EL (cell line): ENCODE results near the gene SMAD1.

Experiments used
- DNase-seq: peaks from one replicate; pipeline ENCODE4 v3.0.0-alpha.2; 2016

SMAD1 gene

DNA sequence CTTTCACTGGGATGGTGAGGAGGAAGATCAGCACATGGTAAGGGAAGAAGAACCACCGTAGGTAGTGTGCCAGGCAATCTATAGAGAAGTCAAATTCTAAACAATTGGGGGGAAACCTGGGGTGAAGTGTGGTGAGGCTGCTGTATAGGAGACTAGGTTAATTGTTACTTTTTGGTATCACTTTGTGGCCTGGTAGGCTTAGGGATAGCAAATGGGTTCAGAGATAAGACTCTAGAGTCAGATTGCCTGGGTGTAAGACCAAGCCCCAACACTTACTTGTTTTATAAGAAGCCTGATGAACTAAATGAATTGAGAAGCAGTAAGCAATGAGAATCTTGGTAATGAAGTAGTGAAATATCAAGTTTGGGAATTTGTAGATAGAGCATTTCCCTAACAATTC is 8.7 kb downstream of the SMAD1 start:
- no peak for DNase-seq

DNA sequence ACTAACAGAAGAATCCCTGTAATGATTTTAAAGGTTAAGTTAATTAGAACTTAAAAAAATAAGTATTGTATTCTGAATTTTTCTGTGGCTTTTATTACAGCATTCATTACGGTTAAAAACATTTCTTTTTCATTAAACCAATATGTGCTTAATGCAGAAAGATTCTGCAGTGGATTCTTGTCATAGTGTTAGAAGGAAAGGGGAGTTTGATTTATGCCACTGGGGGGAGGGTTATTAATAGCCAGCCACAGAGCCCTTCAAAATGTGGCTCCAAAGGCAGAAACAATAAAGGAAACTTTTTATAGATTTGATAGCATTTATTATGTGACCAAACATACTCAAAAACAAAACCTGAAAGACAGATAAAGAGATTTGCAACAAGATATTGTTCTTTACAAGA is 9.1 kb downstream of the SMAD1 start:
- DNase-seq: no peak

DNA sequence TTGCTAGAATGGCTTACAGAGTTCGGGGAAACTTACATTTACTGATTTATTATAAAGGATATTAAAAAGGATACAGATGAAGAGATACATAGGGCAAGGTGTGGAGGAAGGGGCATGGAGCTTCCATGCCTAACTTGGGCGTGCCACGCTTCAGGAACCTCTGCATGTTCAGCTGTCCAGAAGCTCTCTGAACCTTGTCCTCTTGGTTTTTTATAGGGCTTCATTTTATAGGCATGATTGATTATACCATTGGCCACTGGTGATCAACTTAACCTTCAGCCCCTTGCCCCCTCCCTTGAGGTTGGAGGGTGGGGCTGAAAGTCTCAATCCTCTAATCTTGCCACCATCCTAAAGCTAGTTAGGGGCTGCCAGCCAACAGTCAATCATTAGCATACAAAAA is 10.7 kb downstream of the SMAD1 start:
- DNase-seq: no peak

DNA sequence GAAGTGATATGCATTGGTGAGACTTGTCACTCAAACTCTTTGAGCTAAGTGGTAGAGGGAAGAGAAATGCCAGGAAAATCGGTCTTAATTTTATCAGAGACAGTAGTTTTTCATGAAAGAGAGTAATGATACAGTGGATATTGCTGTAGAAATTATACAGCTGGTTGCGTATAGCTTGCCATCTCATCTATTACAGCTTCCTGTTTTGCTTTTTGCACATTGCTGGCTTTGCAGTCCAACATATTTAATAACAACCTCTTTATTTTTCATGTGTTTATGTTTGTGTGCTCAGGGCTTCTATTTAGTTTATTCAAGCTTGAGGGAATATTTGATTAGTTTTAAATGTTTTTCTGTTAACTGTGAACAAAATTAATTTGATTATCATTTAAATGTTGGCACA is 11.5 kb downstream of the SMAD1 start:
- DNase-seq: no peak

DNA sequence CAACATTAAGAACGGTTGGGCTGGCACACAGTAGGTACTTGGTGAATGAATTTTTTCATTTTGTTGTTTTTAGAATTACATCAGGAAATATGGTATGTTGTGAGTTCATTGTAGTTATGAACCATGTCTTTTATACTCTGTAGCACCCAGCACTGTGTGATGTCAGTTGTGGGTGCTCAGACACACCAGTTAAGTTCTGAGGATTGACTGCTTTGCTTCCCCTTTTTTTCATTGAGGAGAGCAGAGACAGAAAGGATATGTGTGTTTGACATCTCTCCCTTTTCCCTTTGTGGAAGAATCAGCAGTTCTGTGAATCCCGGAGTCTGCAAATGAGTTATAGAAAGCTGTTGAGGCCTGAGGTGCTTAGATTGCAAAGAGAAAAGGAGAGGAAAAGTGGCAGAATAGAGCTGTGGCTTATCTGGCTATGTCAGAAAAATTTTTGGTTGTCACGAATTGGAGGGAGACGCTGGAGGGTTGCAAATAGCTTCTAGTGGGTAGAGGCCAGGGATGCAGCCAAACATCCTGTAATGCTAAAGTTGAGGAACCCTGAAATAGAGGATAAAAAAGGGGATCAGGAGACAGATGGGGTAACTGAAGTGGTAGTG is 13.1 kb downstream of the SMAD1 start:
- no peak for DNase-seq

DNA sequence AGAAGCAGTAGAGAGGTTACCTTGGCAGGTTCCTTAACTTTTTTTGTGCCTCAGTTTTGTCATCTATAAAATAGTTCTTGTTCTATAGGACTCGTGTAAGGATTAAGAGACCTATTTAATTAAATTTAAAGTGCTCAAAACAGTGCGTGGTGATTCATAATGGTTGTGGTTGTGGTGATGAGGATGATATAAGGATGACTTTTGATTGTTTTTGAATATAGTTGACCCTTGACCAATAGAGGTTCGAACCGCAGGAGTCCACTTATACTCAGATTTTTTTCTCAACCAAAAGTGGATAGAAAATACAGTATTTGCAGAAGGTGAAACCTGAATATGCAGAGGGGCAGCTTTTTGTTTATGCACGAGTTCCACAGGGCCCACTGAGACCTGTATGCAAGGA is 14.6 kb downstream of the SMAD1 start:
- DNase-seq: no peak

DNA sequence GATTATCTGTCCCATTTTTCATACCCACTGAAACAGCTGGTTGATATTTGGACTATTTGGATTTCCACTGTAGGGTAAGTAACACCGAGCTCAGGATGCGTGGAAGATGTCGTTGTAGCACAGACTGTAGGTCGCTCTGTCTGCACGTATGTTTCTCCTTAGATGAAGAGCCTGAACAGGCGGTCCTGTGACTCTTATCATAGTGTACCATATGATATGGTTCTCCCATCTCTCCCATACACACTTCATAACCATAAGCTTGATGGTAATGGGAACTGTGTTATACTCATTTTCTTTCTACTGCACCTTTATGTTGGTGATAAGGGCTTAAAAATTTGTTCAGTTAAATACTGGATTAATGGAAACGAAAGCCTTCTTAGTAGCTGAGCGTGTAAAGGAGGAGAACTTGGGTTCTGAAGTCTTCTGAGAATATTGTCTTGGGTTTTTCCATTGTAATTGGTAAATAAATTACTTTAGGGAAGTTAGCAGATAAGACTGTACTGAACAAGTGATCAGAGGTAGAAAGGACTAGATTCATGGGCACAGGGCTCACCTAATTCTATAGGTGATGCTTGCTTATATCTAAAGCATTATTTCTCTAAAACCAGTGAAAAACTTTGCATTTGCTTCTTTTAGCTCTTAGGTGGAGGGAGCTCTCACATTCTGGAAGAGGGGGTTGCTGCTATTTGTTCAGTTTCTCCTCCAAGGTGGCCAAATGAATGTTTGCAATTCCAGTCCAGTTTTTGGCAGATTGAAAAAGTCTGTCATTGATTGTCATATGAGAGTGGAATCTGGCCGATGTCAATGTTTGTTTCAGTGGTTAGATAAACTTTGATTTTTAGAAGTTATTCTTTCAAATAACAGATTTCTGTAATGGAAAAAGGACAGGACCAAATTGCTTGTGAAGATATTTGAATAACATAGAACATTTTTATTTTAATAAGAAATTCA is 15.8 kb downstream of the SMAD1 start:
- DNase-seq: no peak

DNA sequence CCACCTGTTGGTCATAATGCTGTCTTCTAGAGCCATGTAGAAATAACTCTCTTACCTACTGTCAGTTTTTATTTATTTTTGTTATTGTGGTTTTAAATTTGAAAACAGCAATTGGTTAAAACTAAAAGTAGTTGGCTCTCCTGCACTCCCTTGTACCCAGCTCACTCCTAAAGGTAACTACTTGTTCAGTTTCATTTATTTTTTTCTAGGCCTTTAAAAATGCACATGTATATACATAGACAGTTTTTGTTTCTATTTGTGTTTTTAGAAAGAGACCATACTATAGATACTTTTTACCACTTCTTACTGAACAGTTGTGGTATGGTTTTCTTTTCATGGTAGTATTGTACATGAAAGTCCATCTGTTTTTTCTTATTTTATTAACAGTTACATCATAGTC is 16.8 kb downstream of the SMAD1 start:
- DNase-seq: no peak

DNA sequence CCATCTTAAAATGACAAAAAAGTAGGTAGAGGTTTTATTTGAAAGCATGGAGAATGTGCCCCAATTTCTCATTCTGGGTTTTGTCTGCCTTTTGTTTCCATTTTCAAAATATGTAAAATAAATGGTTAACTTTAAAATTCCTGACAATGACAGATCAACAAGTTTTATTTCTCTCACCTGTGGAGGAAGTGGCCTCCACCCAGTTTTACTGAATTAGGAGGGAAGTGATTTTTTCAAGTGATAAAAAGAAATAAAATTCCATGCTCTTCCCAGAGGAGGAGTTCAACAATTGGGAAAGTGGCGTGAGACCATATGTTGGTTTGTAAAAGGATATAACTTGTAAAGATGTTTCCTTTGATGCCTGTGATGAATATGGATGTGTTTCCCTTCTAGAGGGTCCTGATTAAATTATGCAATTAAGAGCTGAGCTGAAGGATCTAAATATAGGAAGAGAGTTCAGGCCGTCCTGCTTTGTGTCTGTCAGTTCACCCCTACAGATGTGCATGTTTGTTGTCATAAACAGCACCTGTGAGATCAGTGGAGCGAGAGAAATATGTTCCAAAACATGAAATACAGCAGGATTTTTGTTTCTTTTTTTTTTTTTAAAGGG is 19.5 kb downstream of the SMAD1 start:
- no peak for DNase-seq

DNA sequence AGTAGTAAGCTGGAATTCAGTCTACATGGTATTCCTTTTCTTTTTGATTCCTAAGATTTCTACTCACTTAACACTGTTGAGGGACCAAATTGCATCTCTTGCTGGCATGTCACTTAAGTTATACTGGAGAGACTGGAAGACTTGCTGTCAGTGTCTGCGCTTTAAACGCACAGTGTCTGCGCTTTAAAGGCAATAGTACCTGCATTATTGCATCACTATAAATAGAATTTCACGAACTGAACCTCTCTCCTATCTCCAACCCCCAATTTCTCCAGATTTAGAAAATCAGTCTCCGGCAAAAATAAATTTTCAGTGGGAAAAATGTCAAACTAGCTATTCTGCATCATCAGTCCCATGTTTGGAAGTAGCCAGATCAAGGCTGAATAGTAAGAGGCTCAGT is 21.2 kb downstream of the SMAD1 start:
- no peak for DNase-seq

DNA sequence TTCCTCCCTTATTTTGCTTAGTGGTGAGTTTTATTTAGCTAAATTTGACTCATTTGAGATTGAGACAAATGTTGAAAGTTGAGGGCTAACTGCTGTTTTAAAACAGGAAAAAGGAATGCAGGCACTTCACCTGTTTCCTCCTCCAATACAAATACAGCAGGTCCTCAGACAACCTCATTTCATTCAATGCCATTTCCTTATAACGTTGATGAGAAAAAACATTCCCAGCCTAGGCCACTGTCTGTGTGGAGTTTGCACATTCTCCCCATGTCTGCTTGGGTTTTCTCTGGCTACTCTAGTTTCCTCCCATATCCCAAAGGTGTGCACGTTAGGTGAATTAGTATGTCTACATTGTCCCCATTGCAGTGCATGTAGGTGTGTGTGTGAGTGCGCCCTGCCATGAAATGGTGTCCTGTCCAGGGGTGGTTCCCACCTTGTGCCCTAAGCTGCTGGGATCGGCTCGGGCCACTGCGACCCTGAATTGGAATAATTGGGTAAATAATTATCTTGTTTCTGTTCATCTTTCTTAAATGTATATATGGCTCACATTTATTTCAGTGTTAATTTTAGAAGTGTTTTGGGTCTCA is 21.9 kb downstream of the SMAD1 start:
- DNase-seq: no peak

DNA sequence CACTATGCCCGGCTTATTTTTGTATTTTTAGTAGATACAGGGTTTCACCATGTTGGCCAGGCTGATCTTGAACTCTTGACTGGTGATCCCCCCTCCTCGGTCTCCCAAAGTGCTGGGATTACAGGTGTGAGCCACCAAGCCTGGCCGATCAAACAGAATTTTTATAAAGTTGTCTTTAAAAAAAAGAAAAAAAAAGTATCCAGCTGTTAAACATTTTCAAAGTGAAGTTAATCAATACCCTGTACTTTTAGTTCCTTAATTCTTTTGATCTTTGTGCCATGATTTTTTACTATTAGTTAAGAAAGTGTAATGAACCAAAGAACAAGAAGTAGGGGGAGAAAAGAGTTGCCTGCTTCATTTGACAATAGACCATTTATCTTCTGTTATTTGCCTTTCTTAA is 24.3 kb downstream of the SMAD1 start:
- no peak for DNase-seq

DNA sequence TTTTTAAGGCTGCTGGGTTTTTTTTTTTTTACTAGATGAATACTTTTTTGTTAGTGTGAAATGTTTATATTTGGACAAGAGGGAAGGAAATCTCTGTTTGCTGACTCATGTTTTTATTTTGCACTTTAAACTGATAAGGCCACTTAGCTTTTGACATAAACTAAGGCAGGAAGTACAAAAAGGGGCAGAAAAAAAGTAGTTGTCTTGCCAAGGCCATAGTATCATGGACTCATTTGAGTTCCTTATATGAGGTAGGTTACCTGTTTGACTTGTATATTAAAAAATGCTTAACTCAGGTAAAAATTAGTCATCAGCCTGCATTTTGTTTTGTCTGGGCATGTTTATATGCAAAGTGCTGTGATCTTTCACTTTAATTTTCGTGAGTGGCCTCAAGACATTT is 26.0 kb downstream of the SMAD1 start:
- DNase-seq: peak; percentile 31

DNA sequence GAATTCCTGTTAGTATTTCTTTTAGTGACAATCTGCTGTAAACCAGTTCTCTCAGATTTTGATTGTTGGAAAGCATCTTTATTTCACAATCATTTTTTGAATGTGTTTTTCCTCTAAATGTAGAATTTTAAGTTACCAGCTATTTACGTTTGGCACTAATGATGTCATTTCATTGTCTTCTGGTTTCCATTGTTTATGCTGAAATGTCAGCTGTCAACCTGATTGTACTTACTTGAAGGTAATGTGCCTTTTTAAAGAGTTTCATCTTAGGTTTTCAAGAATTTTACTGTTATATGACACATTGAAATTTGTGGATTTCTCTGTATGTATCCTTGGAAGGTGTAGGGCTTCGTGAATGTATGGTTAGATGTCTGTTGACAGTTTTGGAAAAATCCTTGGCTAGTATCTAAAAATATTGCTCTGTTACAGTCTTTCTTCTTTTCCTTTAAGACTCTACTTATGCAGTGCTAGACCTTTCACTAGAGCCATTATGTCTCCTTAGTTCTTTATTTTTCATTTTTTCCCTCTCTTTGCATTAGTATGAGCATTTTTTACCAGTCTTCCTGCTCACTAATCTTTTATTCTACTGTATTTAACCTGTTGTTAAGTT is 30.4 kb downstream of the SMAD1 start:
- DNase-seq: no peak

DNA sequence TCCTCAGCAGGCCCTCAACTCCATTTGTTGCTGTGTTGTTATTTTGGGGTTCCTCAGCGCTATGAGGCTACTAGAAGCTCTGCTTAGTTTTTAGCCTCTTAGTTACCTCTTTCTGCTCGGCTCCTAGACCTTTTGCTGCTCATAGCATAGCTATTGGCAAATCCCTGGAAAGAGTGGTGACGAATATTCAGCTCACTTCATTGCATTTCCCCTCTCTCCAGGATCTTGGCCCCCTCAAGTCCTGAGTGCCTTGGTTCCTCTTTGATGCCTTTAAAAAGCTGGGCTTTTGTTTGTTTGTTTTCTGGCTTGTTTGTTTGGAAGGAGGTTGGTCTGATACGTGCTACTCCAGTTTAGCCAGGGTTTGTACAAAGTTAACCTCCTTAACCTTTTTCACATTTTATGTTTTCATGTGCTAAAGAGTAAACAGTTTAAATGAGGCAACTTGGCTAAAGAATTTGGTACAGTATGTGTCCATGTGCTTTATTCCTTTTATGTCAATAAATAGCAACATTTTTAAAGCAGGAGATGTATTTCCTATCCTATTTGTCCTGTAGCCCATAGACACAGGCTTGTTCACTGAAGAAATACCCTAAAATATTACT is 31.5 kb downstream of the SMAD1 start:
- no peak for DNase-seq

DNA sequence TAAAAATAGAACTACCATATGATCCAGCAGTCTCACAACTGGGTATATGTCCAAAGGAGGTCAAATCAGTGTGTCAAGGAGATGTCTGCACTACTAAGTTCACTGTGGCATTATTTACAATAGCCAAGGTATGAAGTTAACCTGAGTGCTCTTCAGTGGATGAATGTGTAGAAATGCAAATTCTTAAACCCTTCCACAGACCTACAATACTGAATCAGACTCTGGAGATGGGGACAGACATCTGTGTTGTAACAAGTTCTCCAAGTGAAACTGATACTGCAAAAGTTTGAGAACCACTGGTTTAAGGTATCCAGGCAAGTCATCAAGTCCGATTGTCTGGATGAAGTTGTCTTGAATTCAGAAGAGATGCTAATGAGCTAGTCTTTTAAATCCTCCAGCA is 38.5 kb downstream of the SMAD1 start:
- no peak for DNase-seq

DNA sequence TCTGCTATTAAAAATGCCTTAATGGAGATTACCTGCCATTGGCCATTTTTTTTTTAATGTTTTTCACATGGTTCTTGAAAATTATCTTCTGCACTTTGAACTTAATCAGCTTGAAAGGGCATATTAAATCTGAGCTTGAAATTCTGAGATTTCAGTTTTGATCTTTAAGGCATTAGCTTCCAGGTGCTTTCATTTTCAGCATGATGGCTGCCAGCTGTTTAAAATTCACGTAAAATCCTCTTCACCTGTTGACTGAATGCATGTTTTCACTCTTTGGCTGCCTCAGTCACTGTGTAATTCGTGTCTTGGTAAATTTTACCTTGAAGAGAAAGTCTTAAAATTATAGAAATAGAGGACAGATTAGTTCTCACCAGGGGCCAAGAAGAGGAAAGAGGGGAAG is 39.6 kb downstream of the SMAD1 start:
- no peak for DNase-seq

DNA sequence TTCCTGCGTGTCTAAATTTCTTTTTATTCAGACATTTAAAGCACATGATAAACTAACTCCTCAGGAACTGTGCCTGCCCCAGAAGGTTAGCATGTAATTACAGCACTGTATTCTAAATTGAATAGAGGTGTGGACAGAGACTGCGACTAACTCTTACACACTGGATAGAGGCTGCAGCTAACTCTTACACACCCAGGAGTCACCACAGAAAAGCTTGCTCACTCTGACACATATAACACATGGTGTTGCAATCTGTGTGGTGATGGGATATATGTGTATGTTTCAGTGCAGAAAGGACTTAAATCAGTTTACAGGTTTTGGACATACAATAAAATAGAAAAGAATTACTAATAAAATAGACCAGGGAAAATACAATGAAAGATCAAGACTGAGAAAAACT is 41.5 kb downstream of the SMAD1 start:
- no peak for DNase-seq

DNA sequence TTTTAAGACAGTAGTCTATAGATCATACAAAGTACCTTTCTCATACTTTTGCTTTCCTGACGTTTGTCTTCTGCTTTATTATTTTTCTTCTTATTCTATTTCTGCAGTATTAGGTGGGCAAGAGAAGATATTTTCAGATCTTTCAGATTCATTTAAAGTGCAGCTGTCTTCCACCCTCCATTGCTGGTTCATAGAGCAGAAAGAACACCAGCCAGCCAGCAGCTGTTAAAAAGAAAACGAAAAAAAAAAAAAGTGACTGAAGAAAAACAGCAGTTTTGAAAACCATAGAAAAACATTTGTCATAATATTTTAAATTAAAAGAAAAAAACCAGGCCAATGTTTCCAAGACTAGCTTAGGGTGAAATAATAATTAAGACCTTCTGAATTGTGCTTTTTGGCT is 42.9 kb downstream of the SMAD1 start:
- DNase-seq: no peak

DNA sequence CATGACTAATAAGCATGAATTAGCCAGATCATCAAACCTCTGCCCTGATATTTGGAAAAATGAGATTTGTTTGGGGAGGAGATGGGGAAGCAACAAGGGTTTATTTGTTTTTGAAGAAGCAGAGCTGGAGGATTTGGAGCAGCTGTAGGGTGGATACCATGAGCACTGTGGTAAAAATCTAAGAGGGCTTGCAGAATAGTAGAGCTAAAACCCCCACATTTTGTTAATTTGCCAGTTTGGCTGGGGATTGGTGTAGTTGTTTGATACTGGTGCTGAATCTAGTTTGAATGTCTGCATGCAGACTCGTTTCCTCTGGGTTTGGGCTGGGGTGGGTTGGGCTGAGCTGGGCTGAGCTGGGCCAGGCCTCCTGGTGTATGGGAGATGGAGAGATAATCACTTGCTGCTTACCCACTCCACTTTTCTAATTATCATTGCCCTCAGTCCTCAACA is 43.7 kb downstream of the SMAD1 start:
- DNase-seq: no peak

DNA sequence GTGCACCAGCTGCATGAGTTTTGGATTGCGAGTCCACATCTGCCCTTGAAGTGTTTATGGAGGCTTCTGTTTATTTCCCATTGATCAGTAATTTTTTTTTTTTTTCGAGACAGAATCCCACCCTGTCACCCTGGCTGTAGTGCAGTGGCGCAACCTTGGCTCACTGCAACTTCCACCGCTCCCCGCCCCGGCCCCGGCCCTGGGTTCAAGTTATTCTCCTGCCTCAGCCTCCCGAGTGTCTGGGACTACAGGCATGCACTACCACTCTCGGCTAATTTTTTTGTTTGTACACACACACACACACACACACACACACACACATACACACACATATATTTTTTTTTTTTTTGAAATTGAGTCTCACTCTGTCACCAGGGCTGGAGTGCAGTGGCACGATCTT is 46.1 kb downstream of the SMAD1 start:
- no peak for DNase-seq

DNA sequence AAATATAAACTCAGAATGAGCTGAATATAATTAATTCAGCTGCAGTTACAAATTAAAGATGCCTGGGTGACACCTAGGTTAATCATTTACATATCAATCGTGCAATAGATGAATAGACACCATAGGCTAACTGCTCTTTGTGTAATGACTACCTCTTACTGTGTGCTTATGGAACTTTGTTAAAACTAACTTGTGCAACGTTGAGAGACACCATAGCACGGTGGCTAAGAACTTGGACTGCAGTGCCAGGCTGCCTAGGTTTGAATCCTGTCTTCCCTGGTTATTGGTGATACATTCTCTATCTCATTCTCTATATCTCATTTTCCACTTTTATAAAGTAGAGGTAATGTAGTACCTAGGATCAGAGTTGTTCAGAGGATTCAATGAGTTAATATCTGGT is 46.9 kb downstream of the SMAD1 start:
- no peak for DNase-seq

DNA sequence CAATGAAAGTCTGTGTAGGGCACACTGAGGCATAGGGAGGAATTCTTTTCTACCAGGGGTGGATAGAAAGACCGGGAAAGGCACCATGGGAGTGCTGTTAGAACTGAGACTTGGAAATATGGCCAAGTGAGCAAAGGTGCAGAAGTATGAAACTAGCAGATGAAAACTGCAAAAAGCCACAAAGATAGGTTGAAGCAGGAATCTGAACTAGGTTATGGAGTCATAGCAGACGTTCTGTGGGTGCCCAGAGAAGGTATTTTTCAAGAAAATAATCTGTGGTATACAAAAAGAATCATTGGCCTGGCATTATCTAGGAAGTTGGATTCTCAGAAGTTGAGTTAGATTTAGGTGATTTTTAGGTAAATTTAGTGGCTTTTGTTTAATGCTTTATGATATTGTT is 48.5 kb downstream of the SMAD1 start:
- DNase-seq: no peak
